ENCODE data around the gene USP7. TPM values are rescaled to one million over a fixed set of nuclear protein-coding genes. Genes with fewer than 3 reads are reported as not detected.

USP7 gene
- total RNA-seq, 4 donors from 2014 or later: 57.9 to 93.6 (median 85.5) TPM

DNA sequence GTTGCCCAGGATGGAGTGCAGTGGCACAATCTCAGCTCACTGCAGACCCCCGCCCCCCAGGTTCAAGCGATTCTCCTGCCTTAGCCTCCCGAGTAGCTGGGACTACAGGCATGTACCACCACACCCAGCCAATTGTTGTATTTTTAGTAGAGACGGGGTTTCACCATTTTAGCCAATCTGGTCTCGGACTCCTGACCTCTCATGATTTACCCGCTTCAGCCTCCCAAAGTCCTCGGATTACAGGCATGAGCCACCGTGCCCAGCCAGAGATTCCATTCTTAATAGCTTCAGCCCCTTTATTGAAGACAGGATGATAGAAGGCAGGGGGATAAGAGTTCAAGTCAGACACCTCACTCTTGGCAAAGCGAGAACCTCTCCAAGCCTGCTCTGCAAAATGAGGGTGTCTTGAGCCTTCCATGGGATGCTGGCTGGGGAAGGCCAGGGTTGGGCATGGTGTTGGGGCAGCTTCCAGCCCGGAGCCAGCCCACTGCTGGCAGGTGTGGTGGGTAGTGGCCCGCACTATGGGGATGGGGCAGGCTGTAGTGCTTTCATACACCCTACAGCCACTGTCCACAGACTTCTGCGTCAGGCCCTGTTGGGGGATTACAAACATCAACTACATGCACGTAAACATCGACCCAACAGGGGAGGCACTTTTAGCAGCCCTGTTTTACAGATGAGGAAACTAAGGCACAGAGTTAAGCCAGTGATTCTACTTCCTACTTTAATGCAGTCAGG lies 98.4 kb downstream of the USP7 start:
- Histone ChIP-seq H3K27ac (peak overlapping the region in 2 of 3 donors; percentile 21 to 53), H3K4me1 (peaks cover 38 to 53% of the 10 kb centered on the region in 2 donors), H3K27me3 (no peaks in the 10 kb centered on the region), H3K36me3 (no peaks in the 10 kb centered on the region), H3K9me3 (no peaks in the 10 kb centered on the region), H3K4me3 (replicated peaks in 1 of 3) (no peak overlapping the region)
- intact Hi-C loops (cut with DNase I): no loop called here
- WGBS, 2 donors: 90 to 95% methylated on average over 14 of the region's 14 CpGs
- TF ChIP-seq, protein P1, sequence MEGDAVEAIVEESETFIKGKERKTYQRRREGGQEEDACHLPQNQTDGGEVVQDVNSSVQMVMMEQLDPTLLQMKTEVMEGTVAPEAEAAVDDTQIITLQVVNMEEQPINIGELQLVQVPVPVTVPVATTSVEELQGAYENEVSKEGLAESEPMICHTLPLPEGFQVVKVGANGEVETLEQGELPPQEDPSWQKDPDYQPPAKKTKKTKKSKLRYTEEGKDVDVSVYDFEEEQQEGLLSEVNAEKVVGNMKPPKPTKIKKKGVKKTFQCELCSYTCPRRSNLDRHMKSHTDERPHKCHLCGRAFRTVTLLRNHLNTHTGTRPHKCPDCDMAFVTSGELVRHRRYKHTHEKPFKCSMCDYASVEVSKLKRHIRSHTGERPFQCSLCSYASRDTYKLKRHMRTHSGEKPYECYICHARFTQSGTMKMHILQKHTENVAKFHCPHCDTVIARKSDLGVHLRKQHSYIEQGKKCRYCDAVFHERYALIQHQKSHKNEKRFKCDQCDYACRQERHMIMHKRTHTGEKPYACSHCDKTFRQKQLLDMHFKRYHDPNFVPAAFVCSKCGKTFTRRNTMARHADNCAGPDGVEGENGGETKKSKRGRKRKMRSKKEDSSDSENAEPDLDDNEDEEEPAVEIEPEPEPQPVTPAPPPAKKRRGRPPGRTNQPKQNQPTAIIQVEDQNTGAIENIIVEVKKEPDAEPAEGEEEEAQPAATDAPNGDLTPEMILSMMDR (IDR thresholded peaks at IDR 0.05): no peak
- TF ChIP-seq POLR2A (IDR thresholded peaks at IDR 0.05): no peak
- no peak for DNase-seq

DNA sequence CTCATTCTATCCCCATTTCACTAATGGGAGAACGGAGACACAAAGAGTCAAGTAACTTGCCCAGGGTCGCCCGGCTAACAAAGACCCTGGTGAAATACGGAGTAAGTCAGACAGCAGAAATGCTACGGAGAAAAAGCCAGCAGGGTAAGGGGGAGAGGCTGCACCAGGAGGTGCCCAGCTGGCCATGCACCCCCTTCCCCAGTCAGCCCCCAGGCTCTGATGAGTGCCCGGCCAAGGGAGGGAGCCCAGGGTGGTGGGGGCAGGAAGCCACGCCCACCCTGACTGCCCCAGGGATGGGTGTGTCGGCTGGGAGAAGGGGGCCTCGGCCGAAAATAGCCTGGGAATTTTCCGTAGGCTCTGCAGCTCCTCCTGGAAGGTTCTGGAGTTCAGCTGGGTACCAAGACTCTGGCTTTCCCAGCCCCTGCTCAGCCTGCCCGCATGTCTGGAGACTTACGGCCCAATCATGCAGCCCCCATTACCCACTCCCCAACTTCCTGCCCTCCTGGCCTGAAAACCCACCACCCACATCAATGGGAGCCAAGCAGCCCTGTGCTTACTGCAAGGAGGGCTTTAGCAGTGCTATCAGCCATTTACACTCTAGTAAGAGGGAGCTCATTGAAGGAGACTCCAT lies 99.1 kb downstream of the USP7 start:
- Histone ChIP-seq H3K4me1 (peaks cover 36 to 53% of the 10 kb centered on the region in 2 donors), H3K27me3 (no peaks in the 10 kb centered on the region), H3K36me3 (no peaks in the 10 kb centered on the region), H3K9me3 (no peaks in the 10 kb centered on the region), H3K4me3 (replicated peaks in 1 of 3) (no peak overlapping the region), H3K27ac (peak overlapping the region in 2 of 3 donors; percentile 21 to 53)
- DNase-seq: no peak
- intact Hi-C loops (cut with DNase I): no loop called here
- TF ChIP-seq, protein P1 (IDR thresholded peaks at IDR 0.05): no peak
- TF ChIP-seq POLR2A (IDR thresholded peaks at IDR 0.05): no peak
- 55 to 68% methylated on average over 10 to 12 of the region's 13 CpGs for WGBS, 2 donors

DNA sequence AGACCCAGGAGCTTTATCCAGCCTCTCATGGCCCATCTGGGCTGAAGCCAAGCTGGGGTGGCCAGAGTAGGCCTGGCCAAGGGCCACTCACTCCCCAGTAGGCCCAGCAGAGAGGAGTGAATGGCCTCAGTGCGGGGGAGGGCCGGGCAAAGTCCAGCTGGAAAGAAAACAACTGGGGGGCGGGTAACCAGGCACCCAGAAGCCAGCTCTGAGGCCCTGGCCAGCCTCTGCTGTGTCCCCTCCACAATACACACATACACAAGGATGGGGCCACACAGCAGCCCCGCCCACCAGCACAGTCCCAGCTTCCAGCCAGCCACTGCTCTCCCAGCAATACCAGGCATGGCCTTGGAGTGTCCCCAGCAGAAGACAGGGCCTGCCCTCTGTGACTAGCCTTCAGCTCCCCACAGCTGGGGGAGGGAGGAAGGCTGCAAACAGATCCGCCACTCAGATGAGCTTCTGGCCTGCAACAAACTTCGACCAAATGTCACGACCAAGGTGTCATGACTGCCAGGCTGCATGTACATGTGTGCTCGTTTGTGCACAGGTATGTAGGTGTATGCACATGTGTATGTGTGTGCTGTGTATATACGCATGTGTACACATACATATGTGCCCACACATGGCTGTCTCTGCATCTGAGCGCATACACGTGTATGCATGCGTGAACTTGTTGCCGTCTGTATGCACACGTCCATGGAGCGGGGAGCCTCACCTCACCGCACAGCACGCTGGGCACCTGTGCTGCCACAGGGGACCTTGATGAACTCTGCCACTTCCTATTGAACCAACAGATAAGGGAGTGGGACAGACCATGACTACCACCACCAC lies 99.9 kb downstream of the USP7 start:
- peak; percentile 59 to 69 for DNase-seq
- Histone ChIP-seq H3K36me3 (no peaks in the 10 kb centered on the region), H3K4me1 (peaks cover 32 to 53% of the 10 kb centered on the region in 2 donors), H3K4me3 (replicated peaks in 1 of 3) (no peak overlapping the region), H3K9me3 (no peaks in the 10 kb centered on the region), H3K27me3 (no peaks in the 10 kb centered on the region), H3K27ac (peak overlapping the region in 1 of 3 donors; percentile 53)
- intact Hi-C loops (cut with DNase I): no loop called here
- WGBS, 2 donors: 70% methylated on average over 16 to 17 of the region's 17 CpGs
- TF ChIP-seq, protein P1 (IDR thresholded peaks at IDR 0.05): no peak
- TF ChIP-seq POLR2A (IDR thresholded peaks at IDR 0.05): no peak

DNA sequence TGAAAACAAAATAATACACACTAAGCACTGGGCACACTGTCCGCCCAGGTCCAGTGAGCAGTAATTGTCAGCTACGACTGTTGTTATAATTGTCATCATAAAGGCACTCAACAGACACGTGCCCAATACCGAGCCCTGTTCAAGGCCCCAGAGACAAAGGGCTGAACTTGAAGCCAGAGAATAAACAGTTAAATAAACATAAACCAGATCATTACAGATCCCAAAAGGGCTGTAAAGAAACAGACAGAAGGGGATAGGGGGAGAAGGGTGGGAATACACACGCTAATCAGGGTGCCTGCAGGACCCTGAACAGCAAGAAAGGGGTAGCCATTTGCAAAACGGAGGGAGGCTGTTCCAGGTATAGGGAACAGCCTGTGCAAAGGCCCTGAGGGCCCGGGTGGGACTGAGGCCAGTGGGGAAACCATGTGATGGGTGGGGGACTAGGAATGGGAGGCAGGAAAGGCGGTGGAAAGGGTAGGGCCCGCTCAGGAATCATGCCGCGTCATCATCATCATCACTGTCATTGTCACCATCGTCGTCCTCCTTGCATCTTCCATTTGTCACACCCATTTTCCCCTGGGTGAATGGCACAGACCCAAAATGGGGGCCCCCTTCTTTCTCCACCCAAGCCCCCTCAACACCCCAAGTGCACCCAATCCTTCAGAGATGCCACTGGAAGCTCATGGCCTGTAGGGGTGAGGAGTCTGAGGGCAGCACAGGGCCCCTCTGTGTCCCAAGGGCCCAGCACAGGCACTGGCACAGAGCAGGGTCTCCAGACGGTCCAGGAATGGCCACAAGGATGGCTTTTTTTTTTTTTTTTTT lies 101.2 kb downstream of the USP7 start:
- peaks cover 29 to 51% of the 10 kb centered on the region in 2 donors for H3K4me1 ChIP-seq
- peak overlapping the region in 2 of 3 donors; percentile 1 to 38 for H3K27ac ChIP-seq
- H3K36me3 ChIP-seq: peaks cover 0 to 6% of the 10 kb centered on the region in 2 donors
- no peak for TF ChIP-seq POLR2A (IDR thresholded peaks at IDR 0.05)
- WGBS, 2 donors: 80 to 85% methylated on average over 14 of the region's 14 CpGs
- H3K9me3 ChIP-seq: no peaks in the 10 kb centered on the region
- DNase-seq: no peak
- no peaks in the 10 kb centered on the region for H3K27me3 ChIP-seq
- no peak overlapping the region for H3K4me3 ChIP-seq (replicated peaks in 1 of 3)
- intact Hi-C loops (cut with DNase I): no loop called here
